ENCODE results near the gene TSC22D4. TPM values are rescaled to one million over a fixed set of nuclear protein-coding genes. Genes with fewer than 3 reads are reported as not detected.

TSC22D4 gene
- total and polyA plus RNA-seq, 9 of the 15 experiments (the other 6 are each of a cell fraction or from before 2014, with no cell fraction given) = 0.37 to 107 (median 28.7) TPM

GRCh38 chr7:100510437-100511239 lies 31.6 kb upstream of the TSC22D4 start (continued):
- TF ChIP-seq FOXJ2 (tag; IDR thresholded peaks at IDR 0.05) (no peak), ZNF77 (CRISPR knock-in tag; IDR thresholded peaks at IDR 0.05) (no peak), NCOA4 (IDR thresholded peaks at IDR 0.05; ENCODE audit: partially characterized antibody) (peak; percentile 43), ZNF79 (CRISPR knock-in tag; IDR thresholded peaks at IDR 0.05; ENCODE audit: low read depth) (no peak), TBP (optimal IDR thresholded peaks at IDR 0.05; ENCODE audit: low read depth, low read length) (peak; percentile 55), NCOR1 (IDR thresholded peaks at IDR 0.05) (peak; percentile 94), MAZ (CRISPR knock-in tag; conservative IDR thresholded peaks at IDR 0.05 in 1 of 2, IDR thresholded peaks at IDR 0.05 in 1 of 2) (peak; percentile 22 to 57; a peak in 1 of 4 replicates), CREB1 (IDR thresholded peaks at IDR 0.05) (peak; percentile 48; the same call in 1 of the 2 replicates), CREB1 (CRISPR knock-in tag; IDR thresholded peaks at IDR 0.05) (no peak), ZBTB26 (CRISPR knock-in tag; IDR thresholded peaks at IDR 0.05) (no peak), KLF16 (IDR thresholded peaks at IDR 0.05) (peak; percentile 93), ZNF583 (CRISPR knock-in tag; IDR thresholded peaks at IDR 0.05) (no peak), GATAD2B (IDR thresholded peaks at IDR 0.05; ENCODE audit: borderline replicate concordance) (no peak; the same call in 1 of the 2 replicates), SOX6 (IDR thresholded peaks at IDR 0.05) (peak; percentile 99)
- TF ChIP-seq, protein P1, sequence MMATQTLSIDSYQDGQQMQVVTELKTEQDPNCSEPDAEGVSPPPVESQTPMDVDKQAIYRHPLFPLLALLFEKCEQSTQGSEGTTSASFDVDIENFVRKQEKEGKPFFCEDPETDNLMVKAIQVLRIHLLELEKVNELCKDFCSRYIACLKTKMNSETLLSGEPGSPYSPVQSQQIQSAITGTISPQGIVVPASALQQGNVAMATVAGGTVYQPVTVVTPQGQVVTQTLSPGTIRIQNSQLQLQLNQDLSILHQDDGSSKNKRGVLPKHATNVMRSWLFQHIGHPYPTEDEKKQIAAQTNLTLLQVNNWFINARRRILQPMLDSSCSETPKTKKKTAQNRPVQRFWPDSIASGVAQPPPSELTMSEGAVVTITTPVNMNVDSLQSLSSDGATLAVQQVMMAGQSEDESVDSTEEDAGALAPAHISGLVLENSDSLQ (IDR thresholded peaks at IDR 0.05) = peak; percentile 44; the same call in 1 of the 2 replicates
- TF ChIP-seq, protein P2, sequence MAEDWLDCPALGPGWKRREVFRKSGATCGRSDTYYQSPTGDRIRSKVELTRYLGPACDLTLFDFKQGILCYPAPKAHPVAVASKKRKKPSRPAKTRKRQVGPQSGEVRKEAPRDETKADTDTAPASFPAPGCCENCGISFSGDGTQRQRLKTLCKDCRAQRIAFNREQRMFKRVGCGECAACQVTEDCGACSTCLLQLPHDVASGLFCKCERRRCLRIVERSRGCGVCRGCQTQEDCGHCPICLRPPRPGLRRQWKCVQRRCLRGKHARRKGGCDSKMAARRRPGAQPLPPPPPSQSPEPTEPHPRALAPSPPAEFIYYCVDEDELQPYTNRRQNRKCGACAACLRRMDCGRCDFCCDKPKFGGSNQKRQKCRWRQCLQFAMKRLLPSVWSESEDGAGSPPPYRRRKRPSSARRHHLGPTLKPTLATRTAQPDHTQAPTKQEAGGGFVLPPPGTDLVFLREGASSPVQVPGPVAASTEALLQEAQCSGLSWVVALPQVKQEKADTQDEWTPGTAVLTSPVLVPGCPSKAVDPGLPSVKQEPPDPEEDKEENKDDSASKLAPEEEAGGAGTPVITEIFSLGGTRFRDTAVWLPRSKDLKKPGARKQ (CRISPR knock-in tag; IDR thresholded peaks at IDR 0.05) = no peak
- TF ChIP-seq, protein P3, sequence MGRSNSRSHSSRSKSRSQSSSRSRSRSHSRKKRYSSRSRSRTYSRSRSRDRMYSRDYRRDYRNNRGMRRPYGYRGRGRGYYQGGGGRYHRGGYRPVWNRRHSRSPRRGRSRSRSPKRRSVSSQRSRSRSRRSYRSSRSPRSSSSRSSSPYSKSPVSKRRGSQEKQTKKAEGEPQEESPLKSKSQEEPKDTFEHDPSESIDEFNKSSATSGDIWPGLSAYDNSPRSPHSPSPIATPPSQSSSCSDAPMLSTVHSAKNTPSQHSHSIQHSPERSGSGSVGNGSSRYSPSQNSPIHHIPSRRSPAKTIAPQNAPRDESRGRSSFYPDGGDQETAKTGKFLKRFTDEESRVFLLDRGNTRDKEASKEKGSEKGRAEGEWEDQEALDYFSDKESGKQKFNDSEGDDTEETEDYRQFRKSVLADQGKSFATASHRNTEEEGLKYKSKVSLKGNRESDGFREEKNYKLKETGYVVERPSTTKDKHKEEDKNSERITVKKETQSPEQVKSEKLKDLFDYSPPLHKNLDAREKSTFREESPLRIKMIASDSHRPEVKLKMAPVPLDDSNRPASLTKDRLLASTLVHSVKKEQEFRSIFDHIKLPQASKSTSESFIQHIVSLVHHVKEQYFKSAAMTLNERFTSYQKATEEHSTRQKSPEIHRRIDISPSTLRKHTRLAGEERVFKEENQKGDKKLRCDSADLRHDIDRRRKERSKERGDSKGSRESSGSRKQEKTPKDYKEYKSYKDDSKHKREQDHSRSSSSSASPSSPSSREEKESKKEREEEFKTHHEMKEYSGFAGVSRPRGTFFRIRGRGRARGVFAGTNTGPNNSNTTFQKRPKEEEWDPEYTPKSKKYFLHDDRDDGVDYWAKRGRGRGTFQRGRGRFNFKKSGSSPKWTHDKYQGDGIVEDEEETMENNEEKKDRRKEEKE (IDR thresholded peaks at IDR 0.05; ENCODE audit: borderline replicate concordance in 1 of 2, control insufficient read depth in 1 of 2, low read depth in 2 of 2, low read length in 1 of 2) = 0 out of 4 replicates have a peak, but pooled peaks of 1 of the 2 experiments have one; percentile 28

Data from K562 (cell line).